Prostate gland (tissue), 2 donors: Measurements from ENCODE around the gene ITK.

Source experiments
- POLR2AphosphoS5 ChIP-seq: sonication (generic); formaldehyde crosslinking; IDR thresholded peaks from one replicate; pipeline ENCODE4 v1.6.1; 2017; ENCODE audit warnings: antibody characterized with exemption
- TF ChIP-seq, protein P1 (sequence below), 4 experiments: fragments of 200-600 bp in 2 of 4; fragments of 450-650 bp in 2 of 4; sonication (generic) in 2 of 4; IDR thresholded peaks; 1 replicate in 3 of 4; 2 replicates in 1 of 4; pipeline ENCODE4 v1.5.1; 2016 to 2019; ENCODE audit warnings: antibody characterized with exemption in 4 of 4, mild to moderate bottlenecking in 2 of 4, moderate library complexity in 2 of 4

DNA sequence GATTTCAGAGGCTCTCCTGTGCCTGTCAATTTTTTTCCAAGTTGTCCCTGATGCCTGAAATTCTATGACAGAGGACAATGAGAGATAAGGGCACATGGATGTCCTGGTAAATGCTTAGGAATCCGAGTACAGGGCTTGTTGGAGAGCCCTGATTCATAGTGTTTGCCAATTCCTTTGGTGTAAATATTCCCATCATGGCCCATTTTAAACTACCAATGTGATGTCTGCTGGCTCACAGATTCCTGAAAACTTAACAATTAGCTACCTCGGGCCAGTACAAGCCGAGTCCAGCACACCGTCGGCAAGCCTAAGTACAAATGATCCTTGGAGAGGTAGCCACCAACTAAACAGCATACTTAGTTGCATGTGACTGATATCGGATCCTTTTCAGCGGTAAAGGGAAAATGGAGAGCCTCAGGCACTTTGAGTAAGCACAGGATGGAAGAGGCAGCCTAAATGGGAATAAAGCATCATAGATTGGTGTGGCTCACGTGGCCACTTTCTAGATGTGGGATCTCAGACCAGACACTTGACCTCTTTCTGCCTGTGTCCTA is 3.6 kb downstream of the ITK start:
- TF ChIP-seq, protein P1, sequence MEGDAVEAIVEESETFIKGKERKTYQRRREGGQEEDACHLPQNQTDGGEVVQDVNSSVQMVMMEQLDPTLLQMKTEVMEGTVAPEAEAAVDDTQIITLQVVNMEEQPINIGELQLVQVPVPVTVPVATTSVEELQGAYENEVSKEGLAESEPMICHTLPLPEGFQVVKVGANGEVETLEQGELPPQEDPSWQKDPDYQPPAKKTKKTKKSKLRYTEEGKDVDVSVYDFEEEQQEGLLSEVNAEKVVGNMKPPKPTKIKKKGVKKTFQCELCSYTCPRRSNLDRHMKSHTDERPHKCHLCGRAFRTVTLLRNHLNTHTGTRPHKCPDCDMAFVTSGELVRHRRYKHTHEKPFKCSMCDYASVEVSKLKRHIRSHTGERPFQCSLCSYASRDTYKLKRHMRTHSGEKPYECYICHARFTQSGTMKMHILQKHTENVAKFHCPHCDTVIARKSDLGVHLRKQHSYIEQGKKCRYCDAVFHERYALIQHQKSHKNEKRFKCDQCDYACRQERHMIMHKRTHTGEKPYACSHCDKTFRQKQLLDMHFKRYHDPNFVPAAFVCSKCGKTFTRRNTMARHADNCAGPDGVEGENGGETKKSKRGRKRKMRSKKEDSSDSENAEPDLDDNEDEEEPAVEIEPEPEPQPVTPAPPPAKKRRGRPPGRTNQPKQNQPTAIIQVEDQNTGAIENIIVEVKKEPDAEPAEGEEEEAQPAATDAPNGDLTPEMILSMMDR (IDR thresholded peaks at IDR 0.05), result no peak
- TF ChIP-seq POLR2AphosphoS5, result no peak
